Caki2 (cell line): ENCODE data around the gene F13A1. TPM values are rescaled to one million over a fixed set of nuclear protein-coding genes. Genes with fewer than 3 reads are reported as not detected.

Source experiments
- DNase-seq: peaks from one replicate; pipeline ENCODE4 v3.0.0-alpha.2; 2015; ENCODE audit warnings: low read depth
- in situ Hi-C: cut with HindIII; loops from 2 replicates; pipeline ENCODE4 v1.10.0; 2016; ENCODE audit warnings: low sequenced_read_pairs, low pct_unique_long_range_greater_than_20kb, mixed read lengths
- total RNA-seq: library from RNA; depleted of rRNA; stranded (reverse); fragments of >200 nt; shearing (Covaris generic); gene quantifications from 2 replicates; pipeline ENCODE4 v1.2.3, GENCODE V29; 2014; ENCODE audit warnings: low replicate concordance

F13A1 gene
- total RNA-seq, 1 experiment from 2014 or later = not detected

- in situ Hi-C loops = no loop called here
Measured at GRCh38 chr6:6166064-6166463, 154.4 kb downstream of the F13A1 start.

GRCh38 chr6:6164367-6164766 is 156.1 kb downstream of the F13A1 start:
- DNase-seq = no peak

More at GRCh38 chr6:6166064-6166463, 154.4 kb downstream of the F13A1 start:
- no peak for DNase-seq

DNA sequence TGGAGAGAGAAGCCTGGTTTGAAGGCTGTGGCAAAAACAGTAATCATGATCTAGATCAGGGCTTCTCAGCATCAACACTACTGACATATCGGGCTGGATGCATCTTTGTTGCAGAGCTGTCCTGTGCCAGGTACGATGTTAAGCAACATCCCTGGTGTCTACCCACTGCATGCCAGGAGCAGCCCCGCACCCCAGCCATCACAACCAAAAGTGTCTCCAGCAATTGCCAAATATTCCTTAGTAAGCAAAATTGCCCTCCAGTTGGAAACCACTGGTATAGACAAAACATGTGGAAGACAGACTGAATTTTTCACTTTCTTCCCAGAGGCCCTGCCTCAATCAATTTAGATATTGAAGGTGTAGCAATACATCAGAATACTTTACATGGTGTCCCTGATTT is 166.1 kb downstream of the F13A1 start:
- DNase-seq = no peak
- in situ Hi-C loops = no loop called here

More at GRCh38 chr6:6164367-6164766, 156.1 kb downstream of the F13A1 start:
- in situ Hi-C loops = no loop called here

- in situ Hi-C loops = no loop called here
- no peak for DNase-seq
Measured at GRCh38 chr6:6152060-6152459, 168.4 kb downstream of the F13A1 start.

- DNase-seq = no peak
- in situ Hi-C loops = no loop called here
Measured at GRCh38 chr6:6148192-6148815, 172.2 kb downstream of the F13A1 start.

- DNase-seq = peak; percentile 20
- in situ Hi-C loops = no loop called here
Measured at GRCh38 chr6:6131492-6132109, 188.9 kb downstream of the F13A1 start.

GRCh38 chr6:6125495-6125894 is 195.0 kb downstream of the F13A1 start:
- DNase-seq = no peak
- in situ Hi-C loops = no loop called here

GRCh38 chr6:6123803-6124202 is 196.7 kb downstream of the F13A1 start:
- in situ Hi-C loops = no loop called here
- no peak for DNase-seq

GRCh38 chr6:6121943-6122342 is 198.5 kb downstream of the F13A1 start:
- DNase-seq = no peak
- in situ Hi-C loops = no loop called here

GRCh38 chr6:6105472-6106036 is 214.9 kb downstream of the F13A1 start:
- in situ Hi-C loops = no loop called here
- no peak for DNase-seq
